Endodermal cell (in vitro differentiated cells): ENCODE results near the gene CEP112. TPM values are rescaled to one million over a fixed set of nuclear protein-coding genes. Genes with fewer than 3 reads are reported as not detected.

ENCODE experiments used
- DNase-seq: peaks from one replicate; pipeline ENCODE4 v3.0.0-alpha.2; 2017
- H3K27ac ChIP-seq: 2 replicates; pipeline ENCODE4 v1.5.1; 2013; ENCODE audit warnings: mild to moderate bottlenecking, low read depth, low read length, moderate library complexity
- H3K27me3 ChIP-seq: 2 replicates; pipeline ENCODE4 v1.6.1; 2013; ENCODE audit warnings: mild to moderate bottlenecking, low read length, moderate library complexity; ENCODE audit not compliant: insufficient read depth, control insufficient read depth, poor library complexity, severe bottlenecking
- H3K36me3 ChIP-seq: 2 replicates; pipeline ENCODE4 v1.7.0; 2013; ENCODE audit warnings: mild to moderate bottlenecking, low read length, moderate library complexity; ENCODE audit not compliant: control insufficient read depth, insufficient read depth
- H3K4me1 ChIP-seq: one replicate; pipeline ENCODE4 v1.7.0; 2013; ENCODE audit warnings: low read length; ENCODE audit not compliant: control insufficient read depth, insufficient read depth
- H3K4me3 ChIP-seq: 2 replicates; pipeline ENCODE4 v1.5.1; 2013; ENCODE audit warnings: mild to moderate bottlenecking, low read length, moderate library complexity
- H3K9ac ChIP-seq: 2 replicates; pipeline ENCODE4 v1.6.1; 2013; ENCODE audit warnings: mild to moderate bottlenecking, low read length, moderate library complexity; ENCODE audit not compliant: poor library complexity, severe bottlenecking; ENCODE audit errors: extremely low read depth
- H3K9me3 ChIP-seq: 2 replicates; pipeline ENCODE4 v1.6.1; 2013; ENCODE audit warnings: mild to moderate bottlenecking, low read length, moderate library complexity; ENCODE audit not compliant: control insufficient read depth
- H3K27ac Mint-ChIP-seq: 2 replicates; pipeline ENCODE4 v1.8.0; 2020; ENCODE audit warnings: mixed read lengths
- H3K27me3 Mint-ChIP-seq: 2 replicates; pipeline ENCODE4 v1.8.0; 2021; ENCODE audit warnings: mild to moderate bottlenecking, mixed read lengths; ENCODE audit not compliant: insufficient read depth
- H3K36me3 Mint-ChIP-seq: 2 replicates; pipeline ENCODE4 v1.8.0; 2020; ENCODE audit warnings: low read depth, mixed read lengths
- H3K4me1 Mint-ChIP-seq: 2 replicates; pipeline ENCODE4 v1.8.0; 2020; ENCODE audit warnings: mixed read lengths
- H3K4me3 Mint-ChIP-seq: 2 replicates; pipeline ENCODE4 v1.8.0; 2020; ENCODE audit warnings: mild to moderate bottlenecking, moderate library complexity, mixed read lengths
- H3K9me3 Mint-ChIP-seq: 2 replicates; pipeline ENCODE4 v1.8.0; 2020; ENCODE audit warnings: mild to moderate bottlenecking, mixed read lengths
- CTCF ChIP-seq: fragments of 200-600 bp; sonication (generic); conservative IDR thresholded peaks from 2 replicates; pipeline ENCODE4 v1.5.0; 2021; ENCODE audit warnings: antibody characterized with exemption, mild to moderate bottlenecking
- WGBS, 2 experiments: methylation state at CpG; one replicate each; pipeline versions ENCODE4 v1.1.5 to v1.1.7; 2013; ENCODE audit warnings: missing lambda C conversion rate in 2 of 2, mixed read lengths in 1 of 2; ENCODE audit not compliant: insufficient coverage in 1 of 2, insufficient read length in 1 of 2; 5-methylcytosine and 5-hydroxymethylcytosine counted together
- total RNA-seq, 2 donors: library from RNA; stranded (reverse); fragmentation: NEBNext Ultra II Directional in 1 of 2; extraction: Animal tissue kit (Norgen Biotek cat#: 25700) in 1 of 2; gene quantifications; 2 replicates in 1 of 2; 3 replicates in 1 of 2; pipeline ENCODE4 v1.2.1, GENCODE V29; 2021

CEP112 gene
- total RNA-seq, 2 donors from 2014 or later: 15.2 to 21.4 TPM

DNA sequence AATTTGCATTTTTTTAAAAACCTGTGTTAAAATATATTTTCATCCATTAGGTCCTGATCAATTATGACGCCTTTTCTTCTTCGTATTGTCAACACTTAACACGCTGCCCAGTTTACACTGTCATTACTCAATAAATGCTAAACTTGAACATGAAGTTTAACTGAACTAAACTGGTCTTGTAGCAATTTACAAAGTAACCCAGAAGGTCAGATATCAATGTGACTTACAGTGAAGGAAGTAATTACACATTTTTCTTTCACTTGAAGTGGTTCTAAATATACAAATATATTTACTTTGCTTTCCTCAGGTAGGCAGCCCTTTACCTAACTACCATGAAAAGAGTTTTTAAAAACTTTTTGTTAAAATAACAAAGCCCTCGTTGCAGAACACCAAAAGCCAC, 374.0 kb downstream of the CEP112 start:
- Histone ChIP-seq H3K4me1 (no peaks in the 10 kb centered on the region), H3K27ac (no peak overlapping the region), H3K36me3 (no peaks in the 10 kb centered on the region), H3K27me3 (no peaks in the 10 kb centered on the region), H3K9me3 (no peaks in the 10 kb centered on the region), H3K4me3 (no peak overlapping the region), H3K9ac (no peak overlapping the region)
- H3K27ac Mint-ChIP-seq: no peak overlapping the region
- WGBS, 2 experiments: 83 to 94% methylated on average over 1 to 4 of the region's 4 CpGs
- H3K27me3 Mint-ChIP-seq: no peaks in the 10 kb centered on the region
- H3K4me1 Mint-ChIP-seq: no peaks in the 10 kb centered on the region
- no peaks in the 10 kb centered on the region for H3K36me3 Mint-ChIP-seq
- H3K9me3 Mint-ChIP-seq: no peaks in the 10 kb centered on the region
- TF ChIP-seq CTCF: no peak
- DNase-seq: no peak
- no peak overlapping the region for H3K4me3 Mint-ChIP-seq

DNA sequence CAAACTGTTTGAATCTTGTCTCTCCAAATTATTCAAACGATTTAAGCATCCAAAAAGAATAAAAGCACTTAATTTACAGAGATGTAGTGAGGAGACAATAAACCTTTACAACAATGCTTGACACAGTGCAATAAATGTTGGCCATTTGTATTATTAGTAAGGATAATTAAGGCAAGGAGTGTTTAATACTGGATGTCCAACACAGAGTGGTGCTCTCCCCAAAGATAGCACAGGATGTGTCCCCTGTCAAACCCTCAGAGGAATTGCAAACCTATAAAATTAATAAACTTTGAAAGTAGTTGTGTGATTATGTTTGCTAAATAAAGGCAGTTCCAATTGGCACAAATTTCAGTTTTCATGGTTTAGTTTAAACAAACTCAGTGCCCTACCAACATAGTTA, 377.5 kb downstream of the CEP112 start:
- DNase-seq: no peak
- Histone ChIP-seq H3K9me3 (peaks cover 5% of the 10 kb centered on the region), H3K9ac (no peak overlapping the region), H3K36me3 (no peaks in the 10 kb centered on the region), H3K4me3 (no peak overlapping the region), H3K27me3 (no peaks in the 10 kb centered on the region), H3K4me1 (no peaks in the 10 kb centered on the region), H3K27ac (no peak overlapping the region)
- WGBS, 2 experiments: 88% methylated on average over 1 of the region's 1 CpG; no CpG with 5 or more reads in 1 of the 2 experiments
- H3K27ac Mint-ChIP-seq: no peak overlapping the region
- no peak for TF ChIP-seq CTCF
- peaks cover 3% of the 10 kb centered on the region for H3K9me3 Mint-ChIP-seq
- no peaks in the 10 kb centered on the region for H3K36me3 Mint-ChIP-seq
- no peak overlapping the region for H3K4me3 Mint-ChIP-seq
- no peaks in the 10 kb centered on the region for H3K27me3 Mint-ChIP-seq
- no peaks in the 10 kb centered on the region for H3K4me1 Mint-ChIP-seq

DNA sequence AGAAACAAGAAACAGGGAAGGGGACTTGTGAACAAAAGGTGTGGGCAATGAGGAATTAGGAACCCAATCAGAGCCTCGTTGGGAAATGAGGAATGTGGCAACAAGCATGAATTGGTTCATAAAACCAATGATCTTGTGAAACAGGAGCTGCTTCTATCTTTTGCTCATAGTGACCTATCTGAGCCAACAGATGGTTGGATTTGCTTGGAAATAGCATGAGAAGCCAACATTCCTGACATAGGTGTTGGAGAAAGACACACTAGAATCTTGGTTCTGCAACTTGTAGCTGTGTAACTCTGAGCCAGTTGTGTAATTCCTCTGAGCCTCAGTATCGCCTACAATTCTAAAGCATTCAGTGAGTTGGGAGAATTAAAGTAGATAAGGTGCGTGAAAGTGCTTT, 378.6 kb downstream of the CEP112 start:
- Mint-ChIP-seq H3K4me3 (no peak overlapping the region), H3K4me1 (no peaks in the 10 kb centered on the region), H3K9me3 (peaks cover 14% of the 10 kb centered on the region), H3K27ac (no peak overlapping the region), H3K36me3 (peaks cover 6% of the 10 kb centered on the region), H3K27me3 (no peaks in the 10 kb centered on the region)
- Histone ChIP-seq H3K36me3 (no peaks in the 10 kb centered on the region), H3K4me1 (no peaks in the 10 kb centered on the region), H3K27ac (no peak overlapping the region), H3K9me3 (peaks cover 16% of the 10 kb centered on the region), H3K4me3 (no peak overlapping the region), H3K9ac (no peak overlapping the region), H3K27me3 (no peaks in the 10 kb centered on the region)
- TF ChIP-seq CTCF: no peak
- 60 to 89% methylated on average over 1 to 3 of the region's 3 CpGs for WGBS, 2 experiments
- DNase-seq: no peak
